HCT116 (cell line): ENCODE results near the gene ADGRE2. TPM values are rescaled to one million over a fixed set of nuclear protein-coding genes. Genes with fewer than 3 reads are reported as not detected.

Source experiments
- ATAC-seq: fragments of 200-7000 bp; cut with Tn5 transposase; 2 replicates; pipeline ENCODE4 v1.9.1; 2020; ENCODE audit warnings: mild to moderate bottlenecking, moderate library complexity
- BruUV-seq: library from RNA; stranded (reverse); fragments of 400-500 nt; replicated peaks from 2 replicates; lab custom pipeline; 2021; lab: Mats Ljungman, UMichigan
- CTCF ChIA-PET: fragments of 300-600 bp; sonication (Branson Sonifier 250); formaldehyde crosslinking; loops from one replicate; lab custom pipeline; 2021; ENCODE audit warnings: antibody characterized with exemption; lab: Charles Lee
- POLR2A ChIA-PET: fragments of 300-600, 350-600 bp; sonication (Branson Sonifier 250); formaldehyde crosslinking; loops from one replicate; lab custom pipeline; 2021; ENCODE audit warnings: antibody characterized with exemption; lab: Charles Lee
- RAD21 ChIA-PET, 2 experiments: fragments of 300-600 bp; sonication (Branson Sonifier 250); formaldehyde crosslinking; loops; one replicate each; lab custom pipeline; 2023; ENCODE audit warnings: low total read pairs in 2 of 2; ENCODE audit not compliant: uncharacterized antibody in 2 of 2, unreplicated experiment in 2 of 2, low non-redundant PET in 1 of 2; lab: Charles Lee
- DNase-seq: peaks from one replicate; pipeline ENCODE4 v3.0.0-alpha.2; 2010; ENCODE audit warnings: low read depth, low spot score
- H2AFZ ChIP-seq: fragments of 200-600 bp; shearing (Covaris generic), sonication (generic); 2 replicates; pipeline ENCODE4 v1.6.1; 2017; ENCODE audit warnings: low read depth, mixed run types, mixed read lengths, antibody characterized with exemption, low read length; ENCODE audit not compliant: poor library complexity, severe bottlenecking
- H3K27ac ChIP-seq: 2 replicates; pipeline ENCODE4 v1.5.1; 2012; ENCODE audit warnings: low read depth, low read length
- H3K27me3 ChIP-seq: fragments of 200-600 bp; sonication (generic); 2 replicates; pipeline ENCODE4 v1.6.1; 2016; ENCODE audit warnings: mixed run types, low read length, mixed read lengths; ENCODE audit not compliant: insufficient read depth
- H3K36me3 ChIP-seq, 2 experiments: fragments of 200-500 bp in 1 of 2; fragments of 200-600 bp in 1 of 2; sonication (Bioruptor generic) in 1 of 2; sonication (generic) in 1 of 2; 2 replicates each; pipeline versions ENCODE4 v1.5.1 to v1.6.1; 2014 to 2016; ENCODE audit warnings: low read length in 2 of 2, inconsistent platforms in 1 of 2, mixed read lengths in 1 of 2, mixed run types in 1 of 2; ENCODE audit not compliant: insufficient read depth in 2 of 2, control insufficient read depth in 1 of 2
- H3K4me1 ChIP-seq, 2 experiments: fragments of 200-600 bp in 1 of 2; sonication (generic) in 1 of 2; 2 replicates each; pipeline versions ENCODE4 v1.5.1 to v1.6.1; 2012 to 2017; ENCODE audit warnings: low read length in 2 of 2, inconsistent platforms in 1 of 2, mild to moderate bottlenecking in 1 of 2, mixed read lengths in 1 of 2, mixed run types in 1 of 2, moderate library complexity in 1 of 2; ENCODE audit not compliant: insufficient read depth in 2 of 2, control insufficient read depth in 1 of 2
- H3K4me2 ChIP-seq: fragments of 200-600 bp; sonication (generic); 2 replicates; pipeline ENCODE4 v1.6.1; 2017; ENCODE audit warnings: mixed run types, low read length, mixed read lengths
- H3K4me3 ChIP-seq, 2 experiments: fragments of 200-600 bp in 1 of 2; sonication (generic) in 1 of 2; replicated peaks in 1 of 2; 2 replicates each; pipeline ENCODE4 v1.5.1; 2011 to 2016; ENCODE audit warnings: low read length in 2 of 2, control low read depth in 1 of 2, low read depth in 1 of 2, mild to moderate bottlenecking in 1 of 2, mixed read lengths in 1 of 2, mixed run types in 1 of 2
- H3K79me2 ChIP-seq: fragments of 200-600 bp; sonication (generic); 2 replicates; pipeline ENCODE4 v1.6.1; 2017; ENCODE audit warnings: mild to moderate bottlenecking, mixed run types, low read length, moderate library complexity, mixed read lengths; ENCODE audit not compliant: insufficient read depth
- H3K9ac ChIP-seq: fragments of 200-600 bp; sonication (generic); 2 replicates; pipeline ENCODE4 v1.6.1; 2016; ENCODE audit warnings: low read length, mixed read lengths
- H3K9me2 ChIP-seq: fragments of 200-600 bp; sonication (generic), shearing (Covaris generic); 2 replicates; pipeline ENCODE4 v1.6.1; 2017; ENCODE audit warnings: mixed run types, mild to moderate bottlenecking, moderate library complexity; ENCODE audit not compliant: insufficient read depth
- H3K9me3 ChIP-seq, 2 experiments: fragments of 200-500 bp in 1 of 2; fragments of 200-600 bp in 1 of 2; sonication (Bioruptor generic) in 1 of 2; sonication (generic) in 1 of 2; 2 replicates each; pipeline ENCODE4 v1.6.1; 2014 to 2017; ENCODE audit warnings: low read length in 2 of 2, mixed read lengths in 2 of 2, inconsistent platforms in 1 of 2, low read depth in 1 of 2, mild to moderate bottlenecking in 1 of 2, mixed run types in 1 of 2, moderate library complexity in 1 of 2; ENCODE audit not compliant: control insufficient read depth in 1 of 2, insufficient read depth in 1 of 2
- H4K20me1 ChIP-seq: fragments of 200-600 bp; sonication (generic), shearing (Covaris generic); 2 replicates; pipeline ENCODE4 v1.6.1; 2017; ENCODE audit warnings: mixed run types, mild to moderate bottlenecking, moderate library complexity; ENCODE audit not compliant: insufficient read depth
- ATF3 ChIP-seq: IDR thresholded peaks from 2 replicates; pipeline ENCODE4 v1.6.1; 2012
- CBX3 ChIP-seq: IDR thresholded peaks from 2 replicates; pipeline ENCODE4 v1.6.1; 2012; ENCODE audit warnings: low read depth
- CTCF ChIP-seq, 3 experiments: fragments of 200-600 bp in 1 of 3; sonication (generic) in 1 of 3; IDR thresholded peaks in 2 of 3; conservative IDR thresholded peaks in 1 of 3; 2 replicates each; pipeline ENCODE4 v1.5.1; 2012 to 2017; ENCODE audit warnings: low read depth in 2 of 3, low read length in 2 of 3, antibody characterized with exemption in 1 of 3, borderline replicate concordance in 1 of 3, control low read depth in 1 of 3, mild to moderate bottlenecking in 1 of 3, mixed read lengths in 1 of 3, mixed run types in 1 of 3, moderate library complexity in 1 of 3; ENCODE audit not compliant: insufficient read depth in 1 of 3
- EGR1 ChIP-seq: IDR thresholded peaks from 2 replicates; pipeline ENCODE4 v1.6.1; 2012; ENCODE audit warnings: low read depth
- FOSL1 ChIP-seq: IDR thresholded peaks from 2 replicates; pipeline ENCODE4 v1.6.1; 2012; ENCODE audit warnings: low read depth
- JUND ChIP-seq: IDR thresholded peaks from 2 replicates; pipeline ENCODE4 v1.6.1; 2012
- RAD21 ChIP-seq: IDR thresholded peaks from 2 replicates; pipeline ENCODE4 v1.6.1; 2012; ENCODE audit warnings: low read depth, mild to moderate bottlenecking
- SIN3A ChIP-seq: IDR thresholded peaks from 2 replicates; pipeline ENCODE4 v1.6.1; 2012; ENCODE audit warnings: low read depth
- SRF ChIP-seq: IDR thresholded peaks from 2 replicates; pipeline ENCODE4 v1.6.1; 2012; ENCODE audit warnings: low read depth
- TCF7L2 ChIP-seq: IDR thresholded peaks from 2 replicates; pipeline ENCODE4 v1.7.0; 2011; ENCODE audit warnings: borderline replicate concordance, inconsistent platforms; ENCODE audit not compliant: insufficient read depth, insufficient read length; ENCODE audit errors: extremely low read depth
- ZBTB33 ChIP-seq: IDR thresholded peaks from 2 replicates; pipeline ENCODE4 v1.6.1; 2011; ENCODE audit warnings: mild to moderate bottlenecking, low read length, moderate library complexity; ENCODE audit not compliant: insufficient replicate concordance; ENCODE audit errors: extremely low read depth
- ZFX ChIP-seq: fragments of 450-650 bp; IDR thresholded peaks from 2 replicates; pipeline ENCODE4 v1.6.1; 2017
- intact Hi-C: fragments of 100-400 bp; cut with micrococcal nuclease; formaldehyde crosslinking; loops from 2 replicates; pipeline ENCODE4 v1.10.0; 2022
- total RNA-seq: library from RNA; stranded (reverse); gene quantifications from one replicate; pipeline ENCODE4 v1.2.1, GENCODE V29; 2021; ENCODE audit not compliant: unreplicated experiment

ADGRE2 gene
- total RNA-seq, 1 experiment from 2014 or later, result 8.4 TPM

GRCh38 chr19:14804765-14805164 lies 26.4 kb upstream of the ADGRE2 start:
- ChIA-PET RAD21 (no interaction called here), POLR2A (no interaction called here), CTCF (interaction anchor here (2.2 kb wide), 1 partner anchor 19 kb away, joined by 5 read pairs; no protein-coding TSS in a partner anchor)
- intact Hi-C loops, result no loop called here
- no peak overlapping the region for H3K4me2 ChIP-seq
- H3K79me2 ChIP-seq, result no peaks in the 10 kb centered on the region
- H2AFZ ChIP-seq, result no peak overlapping the region
- no peaks in the 10 kb centered on the region for H3K27me3 ChIP-seq
- H3K9me3 ChIP-seq, result no peaks in the 10 kb centered on the region
- no peaks in the 10 kb centered on the region for H3K9me2 ChIP-seq
- no peak overlapping the region for H3K27ac ChIP-seq
- no peaks in the 10 kb centered on the region for H3K36me3 ChIP-seq
- H3K4me1 ChIP-seq, result no peaks in the 10 kb centered on the region
- no peaks in the 10 kb centered on the region for H4K20me1 ChIP-seq
- ATAC-seq (no peak), DNase-seq (no peak)
- BruUV-seq, result no TSS peak
- TF ChIP-seq SIN3A, result no peak
- no peak for TF ChIP-seq FOSL1
- no peak for TF ChIP-seq JUND
- no peak for TF ChIP-seq CBX3
- TF ChIP-seq SRF, result no peak
- no peak for TF ChIP-seq ATF3
- no peak for TF ChIP-seq CTCF (IDR thresholded peaks at IDR 0.05 in 2 of 3, conservative IDR thresholded peaks at IDR 0.05 in 1 of 3; ENCODE audit: borderline replicate concordance in 1 of 3, insufficient read depth in 1 of 3, low read depth in 2 of 3, low read length in 2 of 3)
- TF ChIP-seq TCF7L2, result no peak
- no peak for TF ChIP-seq RAD21
- TF ChIP-seq ZFX, result no peak
- TF ChIP-seq ZBTB33, result no peak
- TF ChIP-seq EGR1, result no peak
- no peak overlapping the region for H3K4me3 ChIP-seq
- no peak overlapping the region for H3K9ac ChIP-seq
